Brain microvascular endothelial cell (primary cell): ENCODE data around the gene MYLIP.
A peak's percentile ranks its signal among the peaks of the same experiment; 100 is the strongest.

ENCODE experiments used
- DNase-seq: peaks from one replicate; pipeline ENCODE4 v3.0.0-alpha.2; 2020
- H3K27ac ChIP-seq: fragments of 250-450 bp; sonication (Bioruptor Pico); 2 replicates; pipeline ENCODE4 v1.5.1; 2020; ENCODE audit warnings: mild to moderate bottlenecking, moderate library complexity
- H3K27me3 ChIP-seq: fragments of 250-450 bp; sonication (Bioruptor Pico); replicated peaks from 2 replicates; pipeline ENCODE4 v1.5.1; 2020; ENCODE audit warnings: mild to moderate bottlenecking
- H3K36me3 ChIP-seq: fragments of 250-450 bp; sonication (Bioruptor Pico); replicated peaks from 2 replicates; pipeline ENCODE4 v1.5.1; 2020; ENCODE audit warnings: mild to moderate bottlenecking
- H3K4me3 ChIP-seq: 2 replicates; pipeline ENCODE4 v1.5.1; 2011; ENCODE audit warnings: low read depth, mild to moderate bottlenecking, control low read depth, low read length, moderate library complexity
- CTCF ChIP-seq: IDR thresholded peaks from 2 replicates; pipeline ENCODE4 v1.5.1; 2011; ENCODE audit warnings: low read depth, mild to moderate bottlenecking, moderate library complexity, low read length, control low read depth, inconsistent platforms; ENCODE audit errors: missing control alignments
- in situ Hi-C: cut with HindIII; loops from 2 replicates; pipeline ENCODE4 v1.10.0; 2017; ENCODE audit warnings: low sequenced_read_pairs, low pct_ligation_motif_present

MYLIP gene

GRCh38 chr6:16154904-16155303, 26.0 kb downstream of the MYLIP start:
- in situ Hi-C loops = no loop called here
- no peak overlapping the region for H3K4me3 ChIP-seq
- no peaks in the 10 kb centered on the region for H3K36me3 ChIP-seq
- H3K27ac ChIP-seq = no peak overlapping the region
- peak; percentile 59 for DNase-seq
- no peaks in the 10 kb centered on the region for H3K27me3 ChIP-seq
- TF ChIP-seq CTCF = no peak

GRCh38 chr6:16157492-16157891, 28.6 kb downstream of the MYLIP start:
- in situ Hi-C loops = no loop called here
- TF ChIP-seq CTCF = no peak
- H3K4me3 ChIP-seq = no peak overlapping the region
- H3K27me3 ChIP-seq = no peaks in the 10 kb centered on the region
- no peaks in the 10 kb centered on the region for H3K36me3 ChIP-seq
- no peak for DNase-seq
- H3K27ac ChIP-seq = no peak overlapping the region

DNA sequence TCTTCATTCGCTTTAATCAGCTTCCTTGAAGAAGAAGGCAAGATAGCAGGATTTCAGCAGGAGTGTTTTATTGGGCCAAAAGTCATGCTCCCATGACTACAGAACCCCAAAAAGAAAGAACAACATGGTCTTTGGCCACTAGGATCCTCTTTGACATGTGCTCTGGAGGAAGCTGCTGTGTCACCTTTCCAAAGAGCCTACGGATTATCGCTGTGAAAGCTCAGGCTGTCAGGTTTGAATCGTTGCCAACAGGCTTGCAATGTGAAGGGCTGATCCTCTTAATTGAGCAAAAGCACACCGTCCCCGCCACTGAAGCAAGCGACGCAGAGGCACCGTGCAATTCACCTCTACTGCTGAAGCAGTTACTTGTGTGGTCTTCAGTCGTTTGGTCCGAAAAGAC, 29.0 kb downstream of the MYLIP start:
- Histone ChIP-seq H3K4me3 (no peak overlapping the region), H3K27me3 (no peaks in the 10 kb centered on the region), H3K36me3 (no peaks in the 10 kb centered on the region), H3K27ac (no peak overlapping the region)
- TF ChIP-seq CTCF = no peak
- in situ Hi-C loops = no loop called here
- DNase-seq = no peak

- in situ Hi-C loops = no loop called here
- no peaks in the 10 kb centered on the region for H3K36me3 ChIP-seq
- no peak overlapping the region for H3K4me3 ChIP-seq
- no peaks in the 10 kb centered on the region for H3K27me3 ChIP-seq
- DNase-seq = no peak
- TF ChIP-seq CTCF = no peak
- no peak overlapping the region for H3K27ac ChIP-seq
Observed at GRCh38 chr6:16158943-16159557, 30.2 kb downstream of the MYLIP start.

DNA sequence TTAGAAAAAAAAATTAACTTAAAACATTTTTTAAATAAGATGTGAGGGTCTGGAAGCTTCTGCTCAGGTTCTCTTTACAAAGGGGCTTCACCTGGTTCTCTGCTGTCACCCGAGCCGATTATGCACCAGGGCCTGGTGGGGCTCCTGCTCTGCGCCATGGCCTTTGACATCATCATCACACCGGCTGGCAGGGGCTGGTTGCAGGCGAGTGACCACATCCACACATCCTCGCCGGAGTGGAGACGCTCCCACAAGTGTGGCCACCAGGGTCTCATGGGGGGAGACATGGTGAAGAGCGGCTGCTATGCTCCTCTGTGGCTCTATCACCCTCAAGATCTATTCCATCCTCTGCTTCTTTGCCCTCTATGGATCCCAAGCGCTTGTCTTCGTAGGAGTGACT, 31.9 kb downstream of the MYLIP start:
- H3K36me3 ChIP-seq = no peaks in the 10 kb centered on the region
- no peak overlapping the region for H3K27ac ChIP-seq
- H3K4me3 ChIP-seq = no peak overlapping the region
- no peak for TF ChIP-seq CTCF
- in situ Hi-C loops = no loop called here
- DNase-seq = no peak
- no peaks in the 10 kb centered on the region for H3K27me3 ChIP-seq

GRCh38 chr6:16162003-16162402, 33.1 kb downstream of the MYLIP start:
- TF ChIP-seq CTCF = no peak
- in situ Hi-C loops = no loop called here
- H3K36me3 ChIP-seq = no peaks in the 10 kb centered on the region
- H3K27ac ChIP-seq = no peak overlapping the region
- H3K27me3 ChIP-seq = peaks cover 3% of the 10 kb centered on the region
- no peak for DNase-seq
- no peak overlapping the region for H3K4me3 ChIP-seq
